Karpas-422 (cell line): ENCODE data around the gene HIVEP3. TPM values are rescaled to one million over a fixed set of nuclear protein-coding genes. Genes with fewer than 3 reads are reported as not detected.
A peak's percentile ranks its signal among the peaks of the same experiment; 100 is the strongest.

Source experiments
- DNase-seq: peaks from one replicate; pipeline ENCODE4 v3.0.0-alpha.2; 2015
- H2AFZ ChIP-seq: fragments of 200-600 bp; sonication (generic); 2 replicates; pipeline ENCODE4 v1.6.1; 2014; ENCODE audit warnings: antibody characterized with exemption, low read length, mixed read lengths
- H3K27ac ChIP-seq: fragments of 200-600 bp; sonication (generic); 2 replicates; pipeline ENCODE4 v1.5.1; 2014; ENCODE audit warnings: mild to moderate bottlenecking, low read length, moderate library complexity
- H3K27me3 ChIP-seq: fragments of 200-600 bp; sonication (generic); 2 replicates; pipeline ENCODE4 v1.6.1; 2014; ENCODE audit warnings: low read length, mixed read lengths
- H3K36me3 ChIP-seq: fragments of 200-600 bp; sonication (generic); 2 replicates; pipeline ENCODE4 v1.6.1; 2014; ENCODE audit warnings: low read length, mixed read lengths; ENCODE audit not compliant: insufficient read depth
- H3K4me1 ChIP-seq: fragments of 200-600 bp; sonication (generic); 2 replicates; pipeline ENCODE4 v1.6.1; 2014; ENCODE audit warnings: mild to moderate bottlenecking, low read length, mixed read lengths
- H3K4me2 ChIP-seq: fragments of 200-600 bp; sonication (generic); 2 replicates; pipeline ENCODE4 v1.6.1; 2014; ENCODE audit warnings: low read length, low read depth, mild to moderate bottlenecking; ENCODE audit not compliant: poor library complexity, severe bottlenecking
- H3K4me3 ChIP-seq: fragments of 200-600 bp; sonication (generic); 2 replicates; pipeline ENCODE4 v1.5.1; 2014; ENCODE audit warnings: mild to moderate bottlenecking, antibody characterized with exemption, low read length, mixed read lengths
- H3K79me2 ChIP-seq: fragments of 200-600 bp; sonication (generic); 2 replicates; pipeline ENCODE4 v1.6.1; 2014; ENCODE audit warnings: mild to moderate bottlenecking, low read length, mixed read lengths
- H3K9ac ChIP-seq: fragments of 200-600 bp; sonication (generic); 2 replicates; pipeline ENCODE4 v1.6.0; 2014; ENCODE audit warnings: low read length
- H3K9me2 ChIP-seq: fragments of 200-600 bp; sonication (generic), shearing (Covaris generic); replicated peaks from 2 replicates; pipeline ENCODE4 v1.6.0; 2014; ENCODE audit warnings: mild to moderate bottlenecking, low read length, moderate library complexity; ENCODE audit not compliant: insufficient read depth
- H3K9me3 ChIP-seq: fragments of 300-700, 200-600 bp; sonication (generic); 2 replicates; pipeline ENCODE4 v1.6.1; 2014; ENCODE audit warnings: low read length, mixed read lengths
- H4K20me1 ChIP-seq: fragments of 200-600 bp; sonication (generic); 2 replicates; pipeline ENCODE4 v1.6.1; 2014; ENCODE audit warnings: mild to moderate bottlenecking, antibody characterized with exemption, low read length, low read depth; ENCODE audit not compliant: insufficient read depth
- total RNA-seq: library from RNA; depleted of rRNA; stranded (reverse); fragments of >200 nt; shearing (Covaris generic); gene quantifications from 2 replicates; pipeline ENCODE4 v1.2.3, GENCODE V29; 2014; ENCODE audit warnings: low replicate concordance

HIVEP3 gene
- total RNA-seq, 1 experiment from 2014 or later = 1.3 TPM

DNA sequence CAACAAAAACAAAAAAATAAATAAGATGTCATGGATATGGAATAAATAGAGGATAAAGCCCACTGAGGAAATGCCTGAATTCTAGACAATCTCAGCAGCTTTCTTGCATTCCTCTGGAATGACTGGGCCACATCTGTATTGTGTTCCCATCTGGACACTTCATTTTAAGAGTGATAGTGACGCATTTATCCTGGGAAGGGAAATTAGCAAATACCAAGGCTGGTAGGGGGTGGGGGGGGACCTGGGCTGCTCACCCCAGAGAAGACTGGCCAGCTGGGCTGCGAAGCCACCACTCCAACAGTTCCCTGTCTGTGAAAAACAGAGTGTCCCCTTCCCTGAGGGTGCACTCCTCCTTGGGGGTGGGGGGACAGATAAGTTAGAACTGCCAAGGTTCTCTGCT lies 106.3 kb downstream of the HIVEP3 start:
- Histone ChIP-seq H4K20me1 (no peaks in the 10 kb centered on the region), H3K36me3 (no peaks in the 10 kb centered on the region), H3K9ac (no peak overlapping the region), H3K4me2 (no peak overlapping the region), H3K9me3 (no peaks in the 10 kb centered on the region), H3K9me2 (no peaks in the 10 kb centered on the region), H3K79me2 (no peaks in the 10 kb centered on the region), H3K27me3 (no peaks in the 10 kb centered on the region), H3K27ac (no peak overlapping the region), H2AFZ (no peak overlapping the region), H3K4me1 (peaks cover 26% of the 10 kb centered on the region), H3K4me3 (no peak overlapping the region)
- no peak for DNase-seq

DNA sequence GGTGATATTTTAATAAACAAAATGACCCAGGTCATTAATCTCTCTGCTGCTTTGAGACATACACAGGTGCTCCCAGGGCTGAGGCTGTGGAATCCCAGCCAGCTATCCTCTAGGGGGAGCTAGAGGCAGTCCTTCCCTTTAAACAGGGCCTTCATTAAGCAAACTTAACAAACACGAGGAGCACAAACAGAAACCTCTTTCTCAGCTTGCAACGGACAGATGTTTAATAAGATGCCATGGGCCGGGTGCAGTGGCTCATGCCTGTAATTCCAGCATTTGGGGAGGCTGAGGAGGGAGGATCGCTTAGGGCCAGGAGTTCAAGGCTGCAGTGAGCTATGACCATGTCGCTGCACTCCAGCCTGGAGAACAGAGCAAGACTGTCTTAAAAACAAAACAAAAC lies 106.7 kb downstream of the HIVEP3 start:
- Histone ChIP-seq H3K9me2 (no peaks in the 10 kb centered on the region), H3K4me1 (peaks cover 26% of the 10 kb centered on the region), H2AFZ (no peak overlapping the region), H3K27ac (peak overlapping the region; percentile 70), H3K79me2 (no peaks in the 10 kb centered on the region), H3K9me3 (no peaks in the 10 kb centered on the region), H3K9ac (no peak overlapping the region), H3K4me2 (peak overlapping the region; percentile 65), H3K27me3 (no peaks in the 10 kb centered on the region), H3K4me3 (0 out of 2 replicates have a peak overlapping the region, but pooled peaks have one; percentile 30), H3K36me3 (no peaks in the 10 kb centered on the region), H4K20me1 (no peaks in the 10 kb centered on the region)
- peak; percentile 93 for DNase-seq

DNA sequence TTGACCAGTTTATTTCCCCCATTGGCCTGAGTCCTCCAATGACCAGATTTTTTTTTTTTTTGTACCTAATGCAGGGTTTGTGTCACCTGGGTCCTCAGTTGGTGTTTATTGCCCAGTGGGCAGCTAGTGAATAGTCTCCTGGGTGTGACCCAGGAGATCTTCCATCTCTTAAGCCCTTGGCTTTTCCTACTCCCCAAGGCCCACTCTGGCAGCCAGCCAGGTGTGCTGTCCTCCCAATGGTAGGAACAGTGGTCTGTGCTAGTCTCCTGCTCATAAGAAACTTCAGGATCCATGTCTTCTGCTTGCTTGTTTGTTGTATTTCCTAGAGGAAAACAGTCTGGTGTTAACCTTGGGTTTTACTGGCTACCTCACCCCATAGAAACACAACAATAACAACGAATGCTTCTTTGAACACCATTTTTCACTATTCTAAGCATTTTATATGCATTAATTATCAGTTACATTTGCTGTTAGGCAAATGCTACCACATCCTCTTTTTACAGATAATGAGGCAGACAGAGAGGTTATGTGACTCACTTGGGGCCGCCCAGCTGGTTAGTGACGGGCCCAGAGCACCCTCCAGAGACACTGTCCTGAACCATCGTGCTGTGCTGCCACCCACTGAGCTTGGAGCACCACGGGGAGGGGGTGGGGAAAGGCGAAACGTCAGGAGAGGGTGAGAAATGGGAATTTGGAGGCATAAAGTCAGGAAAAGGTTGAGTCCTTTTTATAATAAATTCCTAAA lies 107.5 kb downstream of the HIVEP3 start:
- Histone ChIP-seq H3K36me3 (no peaks in the 10 kb centered on the region), H3K9me3 (no peaks in the 10 kb centered on the region), H3K27ac (peak overlapping the region; percentile 70), H3K9me2 (no peaks in the 10 kb centered on the region), H4K20me1 (no peaks in the 10 kb centered on the region), H3K79me2 (no peaks in the 10 kb centered on the region), H3K9ac (no peak overlapping the region), H3K4me3 (peak overlapping the region; percentile 30; the same call in 1 of the 2 replicates), H2AFZ (no peak overlapping the region), H3K27me3 (no peaks in the 10 kb centered on the region), H3K4me1 (peaks cover 26% of the 10 kb centered on the region), H3K4me2 (peak overlapping the region; percentile 65)
- DNase-seq = peak; percentile 90

GRCh38 chr1:41810446-41810845 lies 108.3 kb downstream of the HIVEP3 start:
- Histone ChIP-seq H3K9ac (no peak overlapping the region), H3K9me3 (no peaks in the 10 kb centered on the region), H3K4me3 (no peak overlapping the region), H3K27ac (peak overlapping the region; percentile 48; the same call in 1 of the 2 replicates), H2AFZ (no peak overlapping the region), H3K27me3 (no peaks in the 10 kb centered on the region), H3K4me1 (peaks cover 26% of the 10 kb centered on the region), H4K20me1 (no peaks in the 10 kb centered on the region), H3K36me3 (no peaks in the 10 kb centered on the region), H3K9me2 (no peaks in the 10 kb centered on the region), H3K79me2 (no peaks in the 10 kb centered on the region), H3K4me2 (peak overlapping the region; percentile 65)
- DNase-seq = peak; percentile 88

DNA sequence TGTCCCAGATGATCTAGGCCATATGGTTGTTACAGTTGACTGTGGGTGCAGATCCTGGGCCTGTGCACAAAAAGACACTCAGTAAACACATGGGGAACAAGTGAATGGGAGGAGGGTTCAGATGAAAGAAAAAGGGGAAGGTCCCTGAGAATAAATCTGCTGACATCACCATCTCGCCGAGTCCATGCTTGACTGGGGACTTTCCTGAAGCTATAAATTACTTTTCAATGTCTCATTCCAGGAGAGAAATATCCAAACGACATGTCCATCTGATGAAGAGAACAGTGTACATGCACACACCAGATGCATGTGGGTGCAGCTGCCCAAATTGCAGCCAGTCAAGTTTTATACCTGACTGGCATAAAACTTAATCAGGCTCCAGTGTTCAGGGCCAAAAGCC lies 109.0 kb downstream of the HIVEP3 start:
- no peak overlapping the region for H2AFZ ChIP-seq
- H3K36me3 ChIP-seq = no peaks in the 10 kb centered on the region
- no peaks in the 10 kb centered on the region for H3K9me3 ChIP-seq
- H3K9me2 ChIP-seq = no peaks in the 10 kb centered on the region
- H3K9ac ChIP-seq = no peak overlapping the region
- H3K27me3 ChIP-seq = no peaks in the 10 kb centered on the region
- H3K4me3 ChIP-seq = no peak overlapping the region
- H3K4me2 ChIP-seq = no peak overlapping the region
- DNase-seq = no peak
- no peak overlapping the region for H3K27ac ChIP-seq
- H3K4me1 ChIP-seq = peaks cover 26% of the 10 kb centered on the region
- H4K20me1 ChIP-seq = no peaks in the 10 kb centered on the region
- H3K79me2 ChIP-seq = no peaks in the 10 kb centered on the region

DNA sequence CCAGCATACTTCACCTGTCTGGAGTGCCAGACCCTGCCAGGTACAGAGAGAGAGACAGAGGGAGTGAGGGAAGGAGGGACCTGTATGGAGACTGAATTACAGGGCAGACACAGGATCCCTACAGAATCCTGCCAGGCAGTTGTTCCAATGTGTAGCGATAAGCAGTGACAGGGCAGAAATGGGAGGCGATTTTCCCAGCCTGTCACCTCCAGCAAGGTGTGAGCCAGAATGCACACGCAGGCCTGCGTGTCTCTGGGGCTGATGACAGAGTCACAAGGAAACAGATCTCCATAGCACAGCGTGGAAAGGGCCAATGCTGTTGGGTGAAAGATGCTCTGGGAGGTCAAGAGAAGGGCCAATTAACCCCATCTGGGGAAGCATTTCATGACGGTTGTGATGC lies 111.3 kb downstream of the HIVEP3 start:
- Histone ChIP-seq H4K20me1 (no peaks in the 10 kb centered on the region), H3K27me3 (no peaks in the 10 kb centered on the region), H3K9me2 (no peaks in the 10 kb centered on the region), H3K27ac (no peak overlapping the region), H2AFZ (no peak overlapping the region), H3K9me3 (no peaks in the 10 kb centered on the region), H3K9ac (no peak overlapping the region), H3K4me2 (no peak overlapping the region), H3K4me3 (no peak overlapping the region), H3K79me2 (no peaks in the 10 kb centered on the region), H3K4me1 (peaks cover 29% of the 10 kb centered on the region), H3K36me3 (no peaks in the 10 kb centered on the region)
- no peak for DNase-seq

DNA sequence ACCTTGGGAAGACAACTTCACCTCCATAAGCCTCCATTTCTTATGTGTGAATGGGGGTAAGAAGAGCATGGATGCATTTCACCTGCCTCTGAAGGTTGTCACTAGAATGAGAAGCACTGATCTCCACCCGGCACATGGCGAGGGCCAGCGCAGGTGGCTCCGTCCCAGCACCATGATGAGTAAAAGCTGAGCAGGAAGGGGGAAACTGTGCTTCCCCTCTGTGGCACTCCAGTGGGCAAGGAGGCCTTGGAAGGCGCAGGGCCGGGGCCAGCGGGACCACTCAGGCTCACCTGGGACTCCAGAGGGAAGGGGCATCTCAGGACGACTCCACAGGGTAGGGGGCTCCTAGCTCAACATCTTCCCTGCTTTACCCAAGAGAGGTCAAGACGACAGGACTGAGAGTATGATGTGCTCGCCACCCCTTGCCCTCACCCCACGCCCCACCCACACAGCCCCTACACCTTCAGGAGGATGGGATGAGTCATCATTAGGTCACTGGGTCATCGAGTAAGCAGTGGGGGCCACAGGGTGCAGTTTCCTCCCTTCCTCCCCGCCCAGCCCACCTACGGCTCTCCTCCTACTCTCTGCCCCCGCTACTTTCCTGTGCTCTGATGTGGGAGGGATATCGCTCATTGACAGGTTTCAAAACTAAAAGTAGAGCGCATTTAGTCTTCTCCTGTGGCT lies 112.1 kb downstream of the HIVEP3 start:
- Histone ChIP-seq H3K79me2 (no peaks in the 10 kb centered on the region), H3K27ac (no peak overlapping the region), H3K4me1 (peaks cover 21% of the 10 kb centered on the region), H3K27me3 (no peaks in the 10 kb centered on the region), H3K4me2 (no peak overlapping the region), H4K20me1 (no peaks in the 10 kb centered on the region), H3K36me3 (no peaks in the 10 kb centered on the region), H3K9me2 (no peaks in the 10 kb centered on the region), H2AFZ (no peak overlapping the region), H3K9me3 (no peaks in the 10 kb centered on the region), H3K4me3 (no peak overlapping the region), H3K9ac (no peak overlapping the region)
- DNase-seq = no peak

DNA sequence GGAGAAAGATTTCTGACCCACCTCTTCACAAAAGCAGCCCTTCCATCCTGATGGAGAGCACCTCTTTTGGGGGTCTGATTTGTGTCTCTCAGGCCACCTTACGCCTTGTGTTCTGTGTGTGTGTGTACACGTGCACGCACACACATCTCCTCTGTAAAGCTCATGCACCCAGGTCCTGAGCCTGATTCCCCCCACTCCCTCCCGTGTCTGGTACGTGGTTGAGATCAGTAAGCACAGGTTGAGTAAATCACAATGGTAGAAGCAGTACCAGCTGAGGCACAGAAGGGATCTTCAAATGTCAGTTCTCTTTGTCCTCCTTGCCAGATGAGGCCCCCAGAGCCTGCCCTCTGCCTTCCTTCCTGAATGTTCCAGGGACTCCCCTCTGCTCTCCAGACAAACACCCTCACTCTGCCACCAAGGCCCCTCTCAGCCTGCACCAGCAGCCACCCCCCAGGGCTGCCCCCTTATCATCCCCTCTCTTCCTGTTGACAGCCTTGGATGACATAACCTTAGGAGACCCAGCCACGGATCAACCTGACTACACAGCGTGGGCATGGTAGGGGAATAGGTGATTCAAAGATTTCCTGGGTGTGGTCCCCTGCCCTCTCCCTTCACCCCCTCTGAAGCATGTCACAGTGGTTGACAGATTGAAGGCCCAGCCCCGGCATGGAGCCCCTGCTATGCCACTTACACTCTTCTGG lies 112.8 kb downstream of the HIVEP3 start:
- H3K4me3 ChIP-seq = no peak overlapping the region
- no peak for DNase-seq
- no peak overlapping the region for H3K9ac ChIP-seq
- H4K20me1 ChIP-seq = no peaks in the 10 kb centered on the region
- H3K36me3 ChIP-seq = no peaks in the 10 kb centered on the region
- H3K79me2 ChIP-seq = no peaks in the 10 kb centered on the region
- H3K9me3 ChIP-seq = no peaks in the 10 kb centered on the region
- H3K27me3 ChIP-seq = no peaks in the 10 kb centered on the region
- no peak overlapping the region for H3K27ac ChIP-seq
- no peak overlapping the region for H2AFZ ChIP-seq
- peaks cover 15% of the 10 kb centered on the region for H3K4me1 ChIP-seq
- H3K9me2 ChIP-seq = no peaks in the 10 kb centered on the region
- H3K4me2 ChIP-seq = no peak overlapping the region
